ENCODE measurements around the gene HMGCS1. TPM values are rescaled to one million over a fixed set of nuclear protein-coding genes. Genes with fewer than 3 reads are reported as not detected.

Gene HMGCS1
- total and polyA plus RNA-seq, 2 of the 8 experiments (the other 6 are each of a cell fraction or from before 2014, with no cell fraction given) = 63.6 to 236 TPM

- Histone ChIP-seq H3K27ac (ENCODE audit: low read depth, low read length) (no peak overlapping the region), H3K79me2 (ENCODE audit: control insufficient read depth in 1 of 2, insufficient read depth in 2 of 2, low read length in 2 of 2) (peaks cover 0 to 24% of the 10 kb centered on the region in 2 experiments; a peak in 2 of 4 replicates), H3K4me3 (ENCODE audit: extremely low read depth in 1 of 4, insufficient read depth in 2 of 4, low read depth in 3 of 4, low read length in 4 of 4) (no peak overlapping the region), H3K18ac (ENCODE audit: extremely low read depth, low read length) (no peak overlapping the region), H4K91ac (replicated peaks; ENCODE audit: insufficient read length, low read length) (no peak overlapping the region), H2AK5ac (ENCODE audit: low read depth, low read length) (no peak overlapping the region), H4K5ac (ENCODE audit: insufficient read length, low read depth, low read length) (no peak overlapping the region), H2BK20ac (ENCODE audit: low read length) (no peak overlapping the region), H3K9me3 (ENCODE audit: insufficient read depth in 2 of 2, low read depth in 1 of 2, low read length in 1 of 2) (no peaks in the 10 kb centered on the region), H2BK5ac (ENCODE audit: low read depth, low read length) (no peak overlapping the region), H3K79me1 (ENCODE audit: low read depth, low read length) (peaks cover 2% of the 10 kb centered on the region; the same call in 1 of the 2 replicates), H3K4me1 (replicated peaks in 1 of 4; ENCODE audit: control insufficient read depth in 3 of 4, insufficient read depth in 4 of 4, low read length in 3 of 4) (no peaks in the 10 kb centered on the region), H3K23ac (ENCODE audit: insufficient read length) (no peak overlapping the region), H3K36me3 (ENCODE audit: control insufficient read depth in 2 of 4, insufficient read depth in 4 of 4, low read length in 3 of 4) (peaks cover 20 to 89% (median 63%) of the 10 kb centered on the region in 4 experiments), H3K4me2 (ENCODE audit: insufficient read depth in 1 of 2, low read depth in 2 of 2, low read length in 2 of 2) (no peak overlapping the region), H3K9ac (replicated peaks in 1 of 4; ENCODE audit: extremely low read depth in 1 of 4, low read depth in 3 of 4, low read length in 3 of 4) (no peak overlapping the region), H3K56ac (replicated peaks; ENCODE audit: insufficient read length, low read depth, low read length) (no peak overlapping the region), H2AFZ (ENCODE audit: low read length) (no peak overlapping the region), H2BK120ac (replicated peaks; ENCODE audit: low read depth, low read length) (no peak overlapping the region), H3K14ac (ENCODE audit: insufficient read length) (no peak overlapping the region), H4K20me1 (replicated peaks in 1 of 2; ENCODE audit: control insufficient read depth in 1 of 2, insufficient read depth in 2 of 2, low read length in 2 of 2) (peaks cover 2 to 15% of the 10 kb centered on the region in 2 experiments), H3K27me3 (replicated peaks in 1 of 4; ENCODE audit: control insufficient read depth in 3 of 4, extremely low read depth in 1 of 4, insufficient read depth in 3 of 4, low read length in 3 of 4) (no peaks in the 10 kb centered on the region), H2BK12ac (ENCODE audit: low read depth, low read length) (no peak overlapping the region), H4K8ac (ENCODE audit: extremely low read depth, insufficient read depth, low read length) (no peak overlapping the region), H3K23me2 (ENCODE audit: low read depth, low read length) (no peaks in the 10 kb centered on the region), H3K4ac (replicated peaks; ENCODE audit: insufficient read length, low read depth, low read length) (no peak overlapping the region), H2BK15ac (ENCODE audit: low read length) (no peak overlapping the region)
- FAIRE-seq (no peak), DNase-seq (ENCODE audit: low read depth in 1 of 2, low spot score in 2 of 2) (no peak)
- ChIA-PET CTCF (ENCODE audit: partially characterized antibody) (interaction anchor here (0.5 to 1.4 kb wide), 3 partner anchors 11 to 234 kb away, joined by 3 to 10 read pairs (median 4); no protein-coding TSS in a partner anchor), POLR2A (ENCODE audit: partially characterized antibody) (no interaction called here)
- 90% methylated on average over 2 of the region's 2 CpGs; no CpG with 5 or more reads in 1 of the 2 experiments for WGBS, 2 experiments (ENCODE audit: extremely low coverage in 1 of 2, insufficient coverage in 1 of 2, insufficient read length in 1 of 2, insufficient replicate concordance in 2 of 2, low coverage in 1 of 2, low lambda C conversion rate in 2 of 2, missing lambda C conversion rate in 1 of 2)
- TF ChIP-seq KDM5A (IDR thresholded peaks at IDR 0.05; ENCODE audit: low read length) (no peak), BCL11A (IDR thresholded peaks at IDR 0.05; ENCODE audit: low read depth in 2 of 2, low read length in 2 of 2) (no peak), POLR2AphosphoS5 (IDR thresholded peaks at IDR 0.05; ENCODE audit: low read depth, low read length) (no peak), SP1 (IDR thresholded peaks at IDR 0.05; ENCODE audit: low read depth, low read length) (no peak), SP4 (IDR thresholded peaks at IDR 0.05; ENCODE audit: low read length) (no peak), EGR1 (IDR thresholded peaks at IDR 0.05; ENCODE audit: borderline replicate concordance, low read depth, low read length) (no peak), CBX8 (IDR thresholded peaks at IDR 0.05; ENCODE audit: borderline replicate concordance, low read depth, low read length) (no peak), CTBP2 (IDR thresholded peaks at IDR 0.05; ENCODE audit: borderline replicate concordance, insufficient read depth, insufficient read length, low read length) (no peak), MAFK (IDR thresholded peaks at IDR 0.05; ENCODE audit: low read depth, low read length) (no peak), TCF12 (IDR thresholded peaks at IDR 0.05; ENCODE audit: low read depth, low read length) (no peak), KDM4A (IDR thresholded peaks at IDR 0.05; ENCODE audit: low read depth, low read length, severe bottlenecking) (no peak), SUZ12 (IDR thresholded peaks at IDR 0.05; ENCODE audit: low read length) (no peak), CREB1 (IDR thresholded peaks at IDR 0.05) (no peak)
- TF ChIP-seq, protein P1, sequence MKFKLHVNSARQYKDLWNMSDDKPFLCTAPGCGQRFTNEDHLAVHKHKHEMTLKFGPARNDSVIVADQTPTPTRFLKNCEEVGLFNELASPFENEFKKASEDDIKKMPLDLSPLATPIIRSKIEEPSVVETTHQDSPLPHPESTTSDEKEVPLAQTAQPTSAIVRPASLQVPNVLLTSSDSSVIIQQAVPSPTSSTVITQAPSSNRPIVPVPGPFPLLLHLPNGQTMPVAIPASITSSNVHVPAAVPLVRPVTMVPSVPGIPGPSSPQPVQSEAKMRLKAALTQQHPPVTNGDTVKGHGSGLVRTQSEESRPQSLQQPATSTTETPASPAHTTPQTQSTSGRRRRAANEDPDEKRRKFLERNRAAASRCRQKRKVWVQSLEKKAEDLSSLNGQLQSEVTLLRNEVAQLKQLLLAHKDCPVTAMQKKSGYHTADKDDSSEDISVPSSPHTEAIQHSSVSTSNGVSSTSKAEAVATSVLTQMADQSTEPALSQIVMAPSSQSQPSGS (IDR thresholded peaks at IDR 0.05; ENCODE audit: low read length) = no peak
Observed at GRCh38 chr5:43295202-43295601, 18.0 kb downstream of the HMGCS1 start.

Measured in H1 (cell line).